ENCODE measurements around the gene TIMP2. TPM values are rescaled to one million over a fixed set of nuclear protein-coding genes. Genes with fewer than 3 reads are reported as not detected.

TIMP2 gene
- total and polyA plus RNA-seq, 2 of the 4 experiments (the other 2 are of a cell fraction) = 43.9 to 416 TPM

DNA sequence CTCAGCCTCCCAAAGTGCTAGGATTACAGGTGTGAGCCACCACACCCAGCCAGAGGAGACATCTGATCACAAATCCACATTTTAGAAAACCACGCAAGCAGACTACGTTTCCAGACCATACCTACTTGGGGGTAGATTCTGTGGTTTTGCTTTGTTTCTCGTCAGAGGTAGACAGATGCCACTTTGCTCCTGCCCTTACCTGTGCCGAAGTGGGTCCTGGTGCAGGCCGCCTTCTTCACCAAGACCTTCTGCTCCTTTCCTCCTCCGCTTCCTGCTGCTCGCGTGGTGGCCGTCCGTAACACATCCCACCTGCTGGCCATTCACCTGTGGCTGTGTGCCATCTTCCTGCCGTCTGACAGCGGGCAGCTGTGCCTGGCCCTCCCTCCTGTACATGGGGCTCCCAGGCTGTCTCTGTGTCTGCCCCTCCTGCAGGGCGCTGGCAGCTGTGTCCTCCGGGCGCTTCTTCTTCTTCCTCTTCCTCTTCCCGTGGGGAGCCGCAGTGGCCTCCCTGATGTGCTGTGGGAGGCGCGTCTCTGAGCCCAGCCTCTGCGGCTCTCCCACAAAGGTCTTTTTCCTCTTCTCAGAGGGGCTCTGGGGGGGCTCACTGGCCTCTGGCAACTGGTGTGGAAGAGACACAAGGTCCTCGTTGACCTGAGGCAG, 121.9 kb downstream of the TIMP2 start:
- Histone ChIP-seq H4K5ac (ENCODE audit: low read depth, low read length) (no peak overlapping the region), H3K79me1 (ENCODE audit: low read depth in 1 of 2, low read length in 2 of 2) (peaks cover 19 to 60% of the 10 kb centered on the region in 2 experiments), H3K27ac (ENCODE audit: insufficient read depth, low read length) (no peak overlapping the region), H2BK20ac (ENCODE audit: low read depth, low read length) (no peak overlapping the region), H2AFZ (replicated peaks; ENCODE audit: low read length, poor library complexity) (no peak overlapping the region), H3K4me1 (ENCODE audit: control insufficient read depth, insufficient read depth, low read length) (no peaks in the 10 kb centered on the region), H3K56ac (ENCODE audit: extremely low read depth, insufficient read depth, low read length) (no peak overlapping the region), H2BK5ac (ENCODE audit: low read depth, low read length, poor library complexity, severe bottlenecking) (no peak overlapping the region), H2AK9ac (replicated peaks; ENCODE audit: low read depth, low read length, poor library complexity) (no peak overlapping the region), H3K18ac (ENCODE audit: low read depth, low read length) (no peak overlapping the region), H4K91ac (ENCODE audit: insufficient read depth, low read depth, low read length) (no peak overlapping the region), H4K20me1 (ENCODE audit: insufficient read depth, low read length) (peaks cover 26% of the 10 kb centered on the region), H2BK15ac (ENCODE audit: low read depth, low read length) (no peak overlapping the region), H3K9me3 (ENCODE audit: control insufficient read depth, insufficient read depth, low read length) (no peaks in the 10 kb centered on the region), H3K9me1 (ENCODE audit: insufficient read depth, low read length) (peaks cover 12% of the 10 kb centered on the region; the same call in 1 of the 2 replicates), H2AK5ac (ENCODE audit: low read depth, low read length) (no peak overlapping the region), H3K4me3 (ENCODE audit: insufficient read depth, low read depth, low read length) (no peak overlapping the region), H4K8ac (ENCODE audit: low read depth in 2 of 2, low read length in 2 of 2) (no peak overlapping the region), H2BK120ac (ENCODE audit: low read depth, low read length) (no peak overlapping the region), H3K14ac (replicated peaks; ENCODE audit: low read depth, low read length) (no peak overlapping the region), H3K23ac (ENCODE audit: low read depth, low read length) (no peak overlapping the region), H3K4me2 (ENCODE audit: low read depth, low read length) (no peak overlapping the region), H3K36me3 (ENCODE audit: control insufficient read depth, insufficient read depth, low read length) (peaks cover 64% of the 10 kb centered on the region), H3K27me3 (ENCODE audit: control insufficient read depth, insufficient read depth, low read length) (no peaks in the 10 kb centered on the region), H3K9ac (ENCODE audit: low read depth, low read length) (no peak overlapping the region), H3K4ac (ENCODE audit: low read depth, low read length) (no peak overlapping the region)
- POLR2A ChIA-PET (ENCODE audit: unreplicated experiment) = no interaction called here
- intact Hi-C loops (cut with micrococcal nuclease) (no loop called here), dilution Hi-C loops (cut with HindIII; ENCODE audit: low sequenced_read_pairs, unreplicated experiment) (no loop called here), in situ Hi-C loops (cut with MboI; ENCODE audit: low sequenced_read_pairs) (no loop called here)
- CTCF ChIA-PET = no interaction called here
- no TSS peak for BruUV-seq (replicated peaks)
- ATAC-seq (ENCODE audit: low read depth) (no peak), DNase-seq (no peak)
- TF ChIP-seq RCOR1 (IDR thresholded peaks at IDR 0.05; ENCODE audit: insufficient replicate concordance, low read length) (no peak), BHLHE40 (IDR thresholded peaks at IDR 0.05; ENCODE audit: low read depth, low read length) (no peak), SMC3 (IDR thresholded peaks at IDR 0.05; ENCODE audit: low read depth, low read length) (no peak), MXI1 (IDR thresholded peaks at IDR 0.05; ENCODE audit: borderline replicate concordance, low read depth, low read length) (no peak), MAZ (IDR thresholded peaks at IDR 0.05; ENCODE audit: borderline replicate concordance, low read depth, low read length) (no peak), RAD21 (IDR thresholded peaks at IDR 0.05; ENCODE audit: low read length) (no peak), RFX5 (IDR thresholded peaks at IDR 0.05; ENCODE audit: low read depth, low read length) (no peak), MAFK (IDR thresholded peaks at IDR 0.05; ENCODE audit: low read depth, low read length) (no peak), NFE2L2 (IDR thresholded peaks at IDR 0.05; ENCODE audit: low read depth, low read length) (no peak)
- TF ChIP-seq, protein P1, sequence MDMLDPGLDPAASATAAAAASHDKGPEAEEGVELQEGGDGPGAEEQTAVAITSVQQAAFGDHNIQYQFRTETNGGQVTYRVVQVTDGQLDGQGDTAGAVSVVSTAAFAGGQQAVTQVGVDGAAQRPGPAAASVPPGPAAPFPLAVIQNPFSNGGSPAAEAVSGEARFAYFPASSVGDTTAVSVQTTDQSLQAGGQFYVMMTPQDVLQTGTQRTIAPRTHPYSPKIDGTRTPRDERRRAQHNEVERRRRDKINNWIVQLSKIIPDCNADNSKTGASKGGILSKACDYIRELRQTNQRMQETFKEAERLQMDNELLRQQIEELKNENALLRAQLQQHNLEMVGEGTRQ (IDR thresholded peaks at IDR 0.05; ENCODE audit: low read depth, low read length) = no peak
- TF ChIP-seq, protein P2, sequence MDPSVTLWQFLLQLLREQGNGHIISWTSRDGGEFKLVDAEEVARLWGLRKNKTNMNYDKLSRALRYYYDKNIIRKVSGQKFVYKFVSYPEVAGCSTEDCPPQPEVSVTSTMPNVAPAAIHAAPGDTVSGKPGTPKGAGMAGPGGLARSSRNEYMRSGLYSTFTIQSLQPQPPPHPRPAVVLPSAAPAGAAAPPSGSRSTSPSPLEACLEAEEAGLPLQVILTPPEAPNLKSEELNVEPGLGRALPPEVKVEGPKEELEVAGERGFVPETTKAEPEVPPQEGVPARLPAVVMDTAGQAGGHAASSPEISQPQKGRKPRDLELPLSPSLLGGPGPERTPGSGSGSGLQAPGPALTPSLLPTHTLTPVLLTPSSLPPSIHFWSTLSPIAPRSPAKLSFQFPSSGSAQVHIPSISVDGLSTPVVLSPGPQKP (IDR thresholded peaks at IDR 0.05; ENCODE audit: borderline replicate concordance, low read depth, low read length) = no peak
- WGBS, 2 experiments (ENCODE audit: extremely low coverage in 2 of 2, insufficient read length in 1 of 2) = 93% methylated on average over 6 of the region's 21 CpGs; no CpG with 5 or more reads in 1 of the 2 experiments
